Mesendoderm (in vitro differentiated cells): ENCODE results near the gene GPR152. TPM values are rescaled to one million over a fixed set of nuclear protein-coding genes. Genes with fewer than 3 reads are reported as not detected.

ENCODE experiments used
- DNase-seq: peaks from one replicate; pipeline ENCODE4 v3.0.0; 2013
- H2AK5ac ChIP-seq: 2 replicates; pipeline ENCODE4 v1.6.1; 2013; ENCODE audit warnings: low read length, inconsistent platforms
- H2BK120ac ChIP-seq: 2 replicates; pipeline ENCODE4 v1.6.1; 2013; ENCODE audit warnings: low read depth, mild to moderate bottlenecking, low read length, moderate library complexity, mixed read lengths
- H2BK15ac ChIP-seq: replicated peaks from 2 replicates; pipeline ENCODE4 v1.6.1; 2013; ENCODE audit warnings: low read depth, mild to moderate bottlenecking, moderate library complexity
- H2BK5ac ChIP-seq: 2 replicates; pipeline ENCODE4 v1.6.1; 2013; ENCODE audit warnings: low read length, inconsistent platforms
- H3K18ac ChIP-seq: 2 replicates; pipeline ENCODE4 v1.6.1; 2013; ENCODE audit warnings: mild to moderate bottlenecking, low read length, mixed read lengths
- H3K23ac ChIP-seq: one replicate; pipeline ENCODE4 v1.6.1; 2013; ENCODE audit warnings: low read length
- H3K27ac ChIP-seq: 2 replicates; pipeline ENCODE4 v1.5.1; 2013; ENCODE audit warnings: low read depth, mild to moderate bottlenecking, inconsistent platforms, low read length, moderate library complexity
- H3K27me3 ChIP-seq: 2 replicates; pipeline ENCODE4 v1.6.1; 2013; ENCODE audit warnings: low read length, control low read depth, mild to moderate bottlenecking, inconsistent platforms; ENCODE audit not compliant: insufficient read depth, poor library complexity
- H3K36me3 ChIP-seq: 2 replicates; pipeline ENCODE4 v1.6.1; 2013; ENCODE audit warnings: low read length, inconsistent platforms; ENCODE audit not compliant: control insufficient read depth, insufficient read depth
- H3K4ac ChIP-seq: one replicate; pipeline ENCODE4 v1.6.1; 2013; ENCODE audit warnings: low read depth, mild to moderate bottlenecking, low read length, moderate library complexity
- H3K4me1 ChIP-seq: 2 replicates; pipeline ENCODE4 v1.6.1; 2013; ENCODE audit warnings: low read depth, low read length, inconsistent platforms; ENCODE audit not compliant: control insufficient read depth
- H3K4me2 ChIP-seq: 2 replicates; pipeline ENCODE4 v1.6.1; 2013; ENCODE audit warnings: low read length
- H3K4me3 ChIP-seq: 2 replicates; pipeline ENCODE4 v1.5.1; 2013; ENCODE audit warnings: mild to moderate bottlenecking, low read length
- H3K56ac ChIP-seq: one replicate; pipeline ENCODE4 v1.6.1; 2013; ENCODE audit warnings: low read length
- H3K79me1 ChIP-seq: 2 replicates; pipeline ENCODE4 v1.6.1; 2013; ENCODE audit warnings: low read length, inconsistent platforms
- H3K79me2 ChIP-seq: 2 replicates; pipeline ENCODE4 v1.6.1; 2013; ENCODE audit warnings: mild to moderate bottlenecking, low read length; ENCODE audit not compliant: control insufficient read depth, insufficient read depth
- H3K9ac ChIP-seq: 2 replicates; pipeline ENCODE4 v1.6.1; 2013; ENCODE audit warnings: low read length, inconsistent platforms
- H4K5ac ChIP-seq: one replicate; pipeline ENCODE4 v1.6.1; 2013; ENCODE audit warnings: low read length
- H4K8ac ChIP-seq: one replicate; pipeline ENCODE4 v1.6.1; 2013; ENCODE audit warnings: low read depth, mild to moderate bottlenecking, control low read depth, low read length, moderate library complexity
- WGBS: extraction: QIAGEN DNeasy Blood & Tissue Kit; methylation state at CpG from one replicate; pipeline ENCODE4 v1.1.7; 2013; ENCODE audit warnings: low lambda C conversion rate, missing lambda C conversion rate; ENCODE audit not compliant: insufficient coverage; ENCODE audit errors: extremely low coverage; 5-methylcytosine and 5-hydroxymethylcytosine counted together
- polyA plus RNA-seq, 2 experiments: library from polyadenylated mRNA; stranded (reverse); fragments of 200-250 nt; gene quantifications; one replicate each; pipeline ENCODE4 v1.2.3, GENCODE V29; 2013

Gene GPR152
- polyA plus RNA-seq (2013, experiment 1 of 2), result not detected
- polyA plus RNA-seq (2013, experiment 2 of 2), result not detected

GRCh38 chr11:67452141-67452952, at the start of gene GPR152:
Gene GPR152 (minus strand): TSS chr11:67452729. CDS start chr11:67452724, 5 bp downstream.
- no peak within 1 kb of the TSS for H3K56ac ChIP-seq
- no peak within 1 kb of the TSS for H3K4me2 ChIP-seq
- H3K23ac ChIP-seq, result no peak within 1 kb of the TSS
- H4K5ac ChIP-seq, result no peak within 1 kb of the TSS
- H2AK5ac ChIP-seq, result no peak within 1 kb of the TSS
- no peak within 1 kb of the TSS for H4K8ac ChIP-seq
- no peak within 1 kb of the TSS for H3K4ac ChIP-seq
- H2BK15ac ChIP-seq, result no peak within 1 kb of the TSS
- H2BK120ac ChIP-seq, result no peak within 1 kb of the TSS
- H3K79me2 ChIP-seq, result no peaks in the 10 kb centered on the region
- no peak within 1 kb of the TSS for H3K9ac ChIP-seq
- no peak within 1 kb of the TSS for H3K4me3 ChIP-seq
- no CpG with 5 or more reads among the region's 33 CpGs for WGBS
- H3K27me3 ChIP-seq, result no peaks in the 10 kb centered on the region
- H3K4me1 ChIP-seq, result no peaks in the 10 kb centered on the region
- DNase-seq, result no peak
- H3K27ac ChIP-seq, result no peak within 1 kb of the TSS
- H3K79me1 ChIP-seq, result no peaks in the 10 kb centered on the region
- H3K36me3 ChIP-seq, result no peaks in the 10 kb centered on the region
- H2BK5ac ChIP-seq, result no peak within 1 kb of the TSS
- no peak within 1 kb of the TSS for H3K18ac ChIP-seq

DNA sequence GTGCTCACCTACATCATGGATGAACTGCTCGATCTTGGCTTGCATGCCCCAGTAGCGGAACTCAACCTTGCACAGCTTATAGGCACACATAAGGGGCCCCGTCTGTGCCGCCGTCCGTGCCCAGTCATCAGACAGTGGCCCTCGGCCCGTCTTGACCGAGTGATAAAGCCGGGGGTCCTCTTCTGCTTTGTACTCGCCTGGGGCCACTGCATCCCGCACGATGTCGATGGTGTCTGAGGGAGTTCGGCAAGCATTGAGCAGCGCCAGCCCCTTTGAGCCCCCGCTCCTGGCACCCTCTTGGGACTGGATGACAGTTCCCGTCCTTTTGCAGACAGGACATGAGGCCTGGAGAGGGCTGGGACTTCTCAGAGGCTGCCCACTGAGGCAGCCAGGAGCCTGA, 49.3 kb upstream of the GPR152 start:
- Histone ChIP-seq H3K4me3 (no peak overlapping the region), H3K79me2 (no peaks in the 10 kb centered on the region), H3K27me3 (no peaks in the 10 kb centered on the region), H2AK5ac (no peak overlapping the region), H2BK5ac (no peak overlapping the region), H4K8ac (no peak overlapping the region), H3K18ac (no peak overlapping the region), H2BK15ac (no peak overlapping the region), H3K36me3 (no peaks in the 10 kb centered on the region), H3K79me1 (peaks cover 6% of the 10 kb centered on the region), H3K23ac (no peak overlapping the region), H2BK120ac (no peak overlapping the region), H3K27ac (no peak overlapping the region), H3K4ac (no peak overlapping the region), H3K4me1 (peaks cover 6% of the 10 kb centered on the region), H3K9ac (no peak overlapping the region), H3K56ac (no peak overlapping the region), H4K5ac (no peak overlapping the region), H3K4me2 (no peak overlapping the region)
- DNase-seq, result no peak
- no CpG with 5 or more reads among the region's 18 CpGs for WGBS

DNA sequence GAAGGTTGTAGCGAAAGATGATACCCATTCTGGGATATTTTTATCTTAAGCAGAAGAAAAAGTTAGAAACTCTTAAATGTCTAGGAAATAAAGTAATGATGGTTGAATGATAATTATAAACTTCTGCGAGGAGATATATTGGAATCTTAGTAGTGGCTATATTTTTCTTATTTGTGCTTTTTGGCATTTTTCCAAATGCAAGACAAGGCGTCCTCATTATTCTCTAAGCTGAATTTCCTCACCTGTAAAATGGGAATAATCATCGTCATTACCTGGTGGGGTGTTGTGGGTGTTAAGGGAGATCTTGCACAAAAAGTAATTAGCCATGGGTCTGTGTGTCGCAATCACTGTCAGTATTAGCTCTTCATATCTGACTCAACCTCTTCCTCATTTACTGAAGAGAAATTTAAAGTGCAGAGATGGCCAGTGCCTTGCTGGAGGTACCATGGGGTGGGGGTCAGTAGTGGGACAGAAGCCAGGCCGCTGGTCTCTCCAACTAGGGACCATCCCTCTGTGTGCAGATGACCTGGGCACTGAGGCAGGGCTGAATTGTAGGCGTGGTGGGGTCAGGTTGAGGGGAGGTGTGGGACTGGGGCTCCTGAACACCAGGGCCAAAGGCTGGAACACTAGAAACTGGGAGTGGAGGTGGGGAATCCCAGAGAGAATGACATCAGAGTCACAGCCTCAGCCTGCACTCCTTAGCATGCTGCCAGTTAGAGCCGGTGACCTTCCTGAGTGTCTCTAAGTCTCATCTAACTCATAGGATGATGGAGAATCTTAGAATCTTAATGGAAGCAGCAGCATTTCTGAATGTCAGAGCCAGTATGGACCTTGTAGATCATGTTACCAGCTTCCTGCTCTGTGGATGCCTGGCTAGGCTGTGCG, 48.5 kb upstream of the GPR152 start:
- WGBS, result 100% methylated on average over 1 of the region's 9 CpGs
- Histone ChIP-seq H3K79me1 (peaks cover 3% of the 10 kb centered on the region), H3K4me2 (no peak overlapping the region), H3K9ac (no peak overlapping the region), H3K36me3 (no peaks in the 10 kb centered on the region), H3K18ac (no peak overlapping the region), H3K4me1 (peaks cover 6% of the 10 kb centered on the region), H4K5ac (no peak overlapping the region), H3K27me3 (no peaks in the 10 kb centered on the region), H2BK5ac (no peak overlapping the region), H3K27ac (no peak overlapping the region), H3K4me3 (no peak overlapping the region), H3K23ac (no peak overlapping the region), H3K4ac (no peak overlapping the region), H2BK15ac (no peak overlapping the region), H3K79me2 (no peaks in the 10 kb centered on the region), H3K56ac (no peak overlapping the region), H2AK5ac (no peak overlapping the region), H4K8ac (no peak overlapping the region), H2BK120ac (no peak overlapping the region)
- DNase-seq, result no peak

- Histone ChIP-seq H3K4me3 (no peak overlapping the region), H3K36me3 (no peaks in the 10 kb centered on the region), H3K79me2 (no peaks in the 10 kb centered on the region), H2BK5ac (no peak overlapping the region), H3K23ac (no peak overlapping the region), H3K4ac (no peak overlapping the region), H2BK15ac (no peak overlapping the region), H3K18ac (no peak overlapping the region), H3K56ac (no peak overlapping the region), H4K5ac (no peak overlapping the region), H3K27ac (no peak overlapping the region), H4K8ac (no peak overlapping the region), H3K9ac (no peak overlapping the region), H3K4me1 (peaks cover under 1% of the 10 kb centered on the region), H3K27me3 (no peaks in the 10 kb centered on the region), H3K79me1 (peaks cover 3% of the 10 kb centered on the region), H2AK5ac (no peak overlapping the region), H2BK120ac (no peak overlapping the region), H3K4me2 (no peak overlapping the region)
- DNase-seq, result no peak
- WGBS, result no CpG with 5 or more reads among the region's 1 CpG
Observed at GRCh38 chr11:67500484-67500821, 47.9 kb upstream of the GPR152 start.

DNA sequence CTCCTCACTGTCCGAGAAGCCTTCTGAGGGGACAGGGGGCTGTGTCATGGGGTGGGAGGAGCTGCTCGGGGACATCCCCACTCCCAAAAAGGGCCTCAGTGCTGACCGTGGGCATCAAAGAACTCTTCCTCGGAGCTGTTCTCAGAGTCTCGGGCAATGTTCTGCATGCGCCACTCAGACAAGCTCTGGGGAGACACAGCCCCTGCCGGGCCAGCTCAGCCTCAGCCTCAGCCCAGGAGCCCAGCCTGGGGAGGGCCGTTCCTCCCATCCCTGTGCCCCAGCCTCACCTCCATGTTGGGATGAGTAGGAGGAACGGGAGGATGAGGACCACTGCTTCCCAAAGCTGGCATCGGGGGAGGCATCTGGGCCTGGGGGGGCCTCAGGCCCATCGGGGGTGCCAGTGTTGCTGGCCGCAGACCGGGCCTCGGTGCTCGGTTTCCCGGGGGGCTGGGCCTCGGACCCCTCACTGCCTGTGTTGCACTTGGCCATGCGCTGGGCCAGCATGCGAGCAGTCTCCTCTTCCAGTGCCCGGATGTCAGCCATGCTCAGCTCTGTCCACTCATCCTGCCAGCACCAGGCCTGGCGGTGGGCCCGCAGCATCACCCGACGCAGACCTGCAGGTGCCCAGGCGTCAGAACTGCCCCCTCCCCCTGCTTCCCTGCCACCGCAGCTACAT, 47.4 kb upstream of the GPR152 start:
- no peak overlapping the region for H3K4me2 ChIP-seq
- H2BK15ac ChIP-seq, result no peak overlapping the region
- H2BK5ac ChIP-seq, result no peak overlapping the region
- no peak overlapping the region for H3K4me3 ChIP-seq
- no peak overlapping the region for H3K23ac ChIP-seq
- H3K4ac ChIP-seq, result no peak overlapping the region
- peaks cover 3% of the 10 kb centered on the region for H3K79me1 ChIP-seq
- H3K9ac ChIP-seq, result no peak overlapping the region
- no CpG with 5 or more reads among the region's 26 CpGs for WGBS
- no peak overlapping the region for H4K8ac ChIP-seq
- H3K27me3 ChIP-seq, result no peaks in the 10 kb centered on the region
- no peak overlapping the region for H2BK120ac ChIP-seq
- H3K27ac ChIP-seq, result no peak overlapping the region
- H2AK5ac ChIP-seq, result no peak overlapping the region
- no peak overlapping the region for H3K56ac ChIP-seq
- DNase-seq, result no peak
- H4K5ac ChIP-seq, result no peak overlapping the region
- H3K36me3 ChIP-seq, result no peaks in the 10 kb centered on the region
- no peaks in the 10 kb centered on the region for H3K79me2 ChIP-seq
- no peaks in the 10 kb centered on the region for H3K4me1 ChIP-seq
- no peak overlapping the region for H3K18ac ChIP-seq
